AG04450 (cell line): ENCODE results near the gene NACC1. TPM values are rescaled to one million over a fixed set of nuclear protein-coding genes. Genes with fewer than 3 reads are reported as not detected.
A peak's percentile ranks its signal among the peaks of the same experiment; 100 is the strongest.
"Not testable (repeated sequence)": the region's sequence is repeated elsewhere in the genome, so short reads cannot be mapped to it uniquely, and the experiment has no call there.

Experiments used
- CTCF ChIA-PET: fragments of 300-600, 350-600 bp; formaldehyde crosslinking; extraction: SDS; loops from one replicate; lab custom pipeline; 2022; ENCODE audit warnings: antibody characterized with exemption, inconsistent platforms; lab: Charles Lee
- POLR2A ChIA-PET: fragments of 350-600 bp; formaldehyde crosslinking; extraction: SDS; loops from one replicate; lab custom pipeline; 2021; ENCODE audit warnings: antibody characterized with exemption, inconsistent platforms; lab: Yijun Ruan, JAX
- DNase-seq: peaks from one replicate; pipeline ENCODE4 v3.0.0-alpha.2; 2011; ENCODE audit warnings: low read depth, low spot score
- H3K27ac ChIP-seq: one replicate; pipeline ENCODE4 v1.5.1; 2012; ENCODE audit warnings: low read depth, low read length, control low read depth
- H3K27me3 ChIP-seq: one replicate; pipeline ENCODE4 v1.6.0; 2012; ENCODE audit warnings: low read length; ENCODE audit not compliant: control insufficient read depth, insufficient read depth
- H3K4me3 ChIP-seq: 2 replicates; pipeline ENCODE4 v1.5.1; 2011; ENCODE audit warnings: mild to moderate bottlenecking, low read depth, low read length, control low read depth
- H3K9me3 ChIP-seq: 2 replicates; pipeline ENCODE4 v1.5.1; 2012; ENCODE audit warnings: low read length; ENCODE audit not compliant: control insufficient read depth, insufficient read depth
- CTCF ChIP-seq: IDR thresholded peaks from 2 replicates; pipeline ENCODE4 v1.5.1; 2011; ENCODE audit warnings: low read depth, low read length, control low read depth, inconsistent platforms
- polyA plus RNA-seq: library from polyadenylated mRNA; depleted of rRNA; stranded (reverse); fragments of >200 nt; gene quantifications from 2 replicates; pipeline ENCODE4 v1.2.3, GENCODE V29; 2011

Gene NACC1
- polyA plus RNA-seq, 1 experiment, result 43.4 TPM

GRCh38 chr19:13138171-13138915 lies 20.3 kb downstream of the NACC1 start:
- Histone ChIP-seq H3K27ac (no peak overlapping the region), H3K4me3 (no peak overlapping the region), H3K27me3 (no peaks in the 10 kb centered on the region), H3K9me3 (no peaks in the 10 kb centered on the region; the same call in 1 of the 2 replicates)
- POLR2A ChIA-PET, result no interaction called here
- no peak for DNase-seq
- CTCF ChIA-PET, result no interaction called here
- TF ChIP-seq CTCF, result no peak

- ChIA-PET CTCF (no interaction called here), POLR2A (no interaction called here)
- no peaks in the 10 kb centered on the region for H3K27me3 ChIP-seq
These were observed 20.8 kb downstream of the NACC1 start for GRCh38 chr19:13138916-13139198.

GRCh38 chr19:13139633-13140311 lies 21.7 kb downstream of the NACC1 start:
- Histone ChIP-seq H3K27ac (no peak overlapping the region), H3K9me3 (no peaks in the 10 kb centered on the region; the same call in 1 of the 2 replicates), H3K4me3 (no peak overlapping the region), H3K27me3 (no peaks in the 10 kb centered on the region)
- TF ChIP-seq CTCF, result no peak
- ChIA-PET POLR2A (no interaction called here), CTCF (no interaction called here)
- no peak for DNase-seq

More at GRCh38 chr19:13138916-13139198, 20.8 kb downstream of the NACC1 start:
- TF ChIP-seq CTCF, result no peak
- no peak overlapping the region for H3K4me3 ChIP-seq
- no peak for DNase-seq
- no peaks in the 10 kb centered on the region; the same call in 1 of the 2 replicates for H3K9me3 ChIP-seq
- H3K27ac ChIP-seq, result no peak overlapping the region

DNA sequence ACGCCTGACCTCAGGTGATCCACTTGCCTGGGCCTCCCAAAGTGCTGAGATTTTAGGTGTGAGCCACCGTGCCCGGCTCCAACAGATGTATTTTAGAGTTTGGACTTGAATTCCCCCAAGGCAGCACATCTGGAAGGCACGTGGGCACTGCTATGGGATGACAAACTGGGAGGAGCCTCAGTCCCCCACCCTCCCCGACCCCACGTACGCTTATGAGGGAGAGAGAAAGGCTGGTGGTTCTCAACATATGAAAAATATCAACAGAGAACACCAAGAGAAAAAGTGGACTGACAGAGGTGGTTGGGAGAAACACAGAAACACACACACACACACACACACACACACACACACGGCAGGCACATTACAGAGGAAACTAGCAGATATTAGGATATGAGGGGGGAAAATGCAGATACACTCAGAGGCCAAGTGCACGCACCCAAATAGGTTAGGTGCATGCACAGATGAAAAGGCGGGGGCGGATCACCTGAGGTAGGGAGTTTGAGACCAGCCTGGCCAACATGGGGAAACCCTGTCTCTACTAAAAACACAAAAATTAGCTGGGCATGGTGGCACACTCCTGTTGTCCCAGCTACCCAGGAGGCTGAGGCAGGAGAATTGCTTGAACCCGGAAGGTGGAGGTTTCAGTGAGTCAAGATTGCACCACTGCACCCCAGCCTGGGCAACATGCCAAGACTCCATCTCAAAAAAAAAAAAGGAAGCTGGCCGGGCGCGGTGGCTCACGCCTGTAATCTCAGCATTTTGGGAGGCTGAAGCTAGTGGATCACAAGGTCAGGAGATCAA lies 28.9 kb downstream of the NACC1 start:
- no peak for DNase-seq
- H3K27ac ChIP-seq, result no peak overlapping the region
- TF ChIP-seq CTCF, result no peak
- ChIA-PET CTCF (interaction anchor here (0.6 to 1.9 kb wide), 2 partner anchors 85 to 169 kb away, joined by 3 to 6 read pairs; no protein-coding TSS in a partner anchor), POLR2A (interaction anchor here (0.6 to 0.7 kb wide), 2 partner anchors 9 to 121 kb away, joined by 3 read pairs; no protein-coding TSS in a partner anchor)
- H3K4me3 ChIP-seq, result no peak overlapping the region
- H3K9me3 ChIP-seq, result peaks cover under 1% of the 10 kb centered on the region; the same call in 1 of the 2 replicates
- no peaks in the 10 kb centered on the region for H3K27me3 ChIP-seq

- ChIA-PET POLR2A (interaction anchor here (0.6 to 2.5 kb wide), 4 partner anchors 12 to 30 kb away, joined by 3 to 16 read pairs (median 6); partner anchors contain the start of gene NACC1), CTCF (interaction anchor here (1.4 to 1.6 kb wide), 2 partner anchors 29 to 184 kb away, joined by 3 to 8 read pairs; no protein-coding TSS in a partner anchor)
- peak overlapping the region; percentile 87 for H3K4me3 ChIP-seq
- H3K9me3 ChIP-seq, DNase-seq, H3K27ac ChIP-seq, H3K27me3 ChIP-seq: not testable (repeated sequence)
These were observed 31.1 kb downstream of the NACC1 start for GRCh38 chr19:13149173-13149627.
